CD4-positive, alpha-beta memory T cell (primary cell): ENCODE data around the gene REV3L. TPM values are rescaled to one million over a fixed set of nuclear protein-coding genes. Genes with fewer than 3 reads are reported as not detected.

ENCODE experiments used
- CTCF ChIA-PET: fragments of 350-600 bp; sonication (Branson Sonifier 250); formaldehyde crosslinking; loops from one replicate; lab custom pipeline; 2021; ENCODE audit warnings: inconsistent platforms; ENCODE audit not compliant: partially characterized antibody; lab: Charles Lee
- POLR2A ChIA-PET: fragments of 350-600 bp; sonication (Branson Sonifier 250); formaldehyde crosslinking; loops from one replicate; lab custom pipeline; 2021; ENCODE audit not compliant: partially characterized antibody; lab: Charles Lee
- DNase-seq, 5 donors: peaks; one replicate each; pipeline versions ENCODE4 v3.0.0 to v3.0.0-alpha.2; 2020 to 2022; ENCODE audit warnings: mixed read lengths in 1 of 5
- H3K27ac ChIP-seq: one replicate; pipeline ENCODE4 v1.7.0; 2013; ENCODE audit warnings: low read depth, low read length
- H3K27me3 ChIP-seq: 2 replicates; pipeline ENCODE4 v1.7.0; 2013; ENCODE audit warnings: mild to moderate bottlenecking, low read length, moderate library complexity; ENCODE audit not compliant: insufficient read depth
- H3K36me3 ChIP-seq: 2 replicates; pipeline ENCODE4 v1.7.0; 2013; ENCODE audit warnings: mild to moderate bottlenecking, low read length, moderate library complexity; ENCODE audit not compliant: insufficient read depth
- H3K4me1 ChIP-seq: 2 replicates; pipeline ENCODE4 v1.7.0; 2013; ENCODE audit warnings: mild to moderate bottlenecking, low read length, moderate library complexity; ENCODE audit not compliant: insufficient read depth
- H3K4me3 ChIP-seq, 2 donors: one replicate each; pipeline ENCODE4 v1.7.0; 2013; ENCODE audit warnings: low read length in 2 of 2, mild to moderate bottlenecking in 1 of 2
- H3K9me3 ChIP-seq, 2 donors: one replicate each; pipeline ENCODE4 v1.7.0; 2013; ENCODE audit warnings: low read length in 2 of 2, control low read depth in 1 of 2; ENCODE audit not compliant: control insufficient read depth in 1 of 2
- H3K27ac Mint-ChIP-seq, 7 donors: one replicate each; pipeline ENCODE4 v1.8.0; 2020 to 2021; ENCODE audit warnings: mixed read lengths in 7 of 7, mild to moderate bottlenecking in 6 of 7, inconsistent platforms in 3 of 7, moderate library complexity in 3 of 7
- H3K27me3 Mint-ChIP-seq, 2 donors: one replicate each; pipeline ENCODE4 v1.8.0; 2020 to 2021; ENCODE audit warnings: mixed read lengths in 2 of 2
- H3K36me3 Mint-ChIP-seq, 2 donors: one replicate each; pipeline ENCODE4 v1.8.0; 2020 to 2021; ENCODE audit warnings: mixed read lengths in 2 of 2, inconsistent platforms in 1 of 2, mild to moderate bottlenecking in 1 of 2
- H3K4me1 Mint-ChIP-seq, 4 donors: one replicate each; pipeline ENCODE4 v1.8.0; 2020 to 2021; ENCODE audit warnings: mixed read lengths in 4 of 4, mild to moderate bottlenecking in 1 of 4
- H3K4me3 Mint-ChIP-seq, 8 donors: one replicate each; pipeline ENCODE4 v1.8.0; 2020 to 2021; ENCODE audit warnings: mixed read lengths in 8 of 8, mild to moderate bottlenecking in 7 of 8, moderate library complexity in 6 of 8, inconsistent platforms in 3 of 8
- H3K9me3 Mint-ChIP-seq, 8 donors: one replicate each; pipeline ENCODE4 v1.8.0; 2020 to 2021; ENCODE audit warnings: mixed read lengths in 8 of 8, mild to moderate bottlenecking in 5 of 8, inconsistent platforms in 3 of 8, moderate library complexity in 1 of 8
- intact Hi-C: fragments of 100-400 bp; cut with micrococcal nuclease; formaldehyde crosslinking; loops from one replicate; pipeline ENCODE4 v1.15.1; 2023
- polyA plus RNA-seq, 2 donors: library from polyadenylated mRNA; unstranded; fragments of 300-500 nt; fragmentation: Illumina TruSeq; gene quantifications; one replicate each; pipeline ENCODE4 v1.2.3, GENCODE V29; 2021
- total RNA-seq, 2 experiments: library from RNA; stranded (reverse); gene quantifications; one replicate each; pipeline ENCODE4 v1.2.3, GENCODE V29; 2021

Gene REV3L
- total and polyA plus RNA-seq, 4 experiments from 2014 or later: 8.0 to 34.5 (median 24.5) TPM

DNA sequence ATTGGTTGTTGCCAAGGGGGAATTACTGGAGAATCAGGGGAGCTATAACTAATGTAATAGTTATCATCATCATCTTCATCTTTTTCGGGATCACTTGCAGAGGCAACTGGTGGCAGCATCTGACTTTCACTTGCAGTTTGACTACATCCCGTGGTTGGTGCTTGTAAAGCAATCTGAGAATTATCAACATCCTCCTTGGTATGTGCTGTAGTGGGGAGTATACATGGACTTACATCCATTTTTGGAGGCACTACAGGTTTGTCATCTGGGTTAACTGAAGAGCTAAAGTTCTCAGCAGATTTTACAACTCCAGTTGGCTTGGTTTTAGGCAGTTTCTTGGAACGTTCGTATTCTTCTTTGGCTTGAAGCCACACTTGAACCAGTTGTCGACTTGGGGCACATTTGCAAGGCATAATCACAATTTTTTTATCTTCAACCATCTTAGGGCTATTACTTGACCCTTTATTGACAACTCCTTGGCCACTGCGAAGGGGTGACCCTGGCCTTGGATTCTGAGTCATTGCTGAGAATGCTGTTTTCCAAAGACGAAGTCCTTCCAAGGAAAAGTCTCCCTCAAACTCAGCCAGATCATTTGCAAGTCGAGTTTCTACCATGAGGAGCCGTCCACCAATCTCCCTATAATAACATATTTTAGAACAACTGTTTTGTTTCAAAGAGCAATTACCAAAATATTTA, 115.5 kb downstream of the REV3L start:
- intact Hi-C loops: no loop called here
- H3K9me3 Mint-ChIP-seq: no peaks in the 10 kb centered on the region
- H3K9me3 ChIP-seq: no peaks in the 10 kb centered on the region
- peaks cover 0 to 4% (median 2%) of the 10 kb centered on the region in 4 donors for H3K4me1 Mint-ChIP-seq
- peaks cover 26 to 30% of the 10 kb centered on the region in 2 donors for H3K36me3 Mint-ChIP-seq
- H3K27ac Mint-ChIP-seq: no peak overlapping the region
- ChIA-PET CTCF (interaction anchor here (1.2 to 1.4 kb wide), 2 partner anchors 111 kb away, joined by 3 to 4 read pairs; no protein-coding TSS in a partner anchor), POLR2A (no interaction called here)
- H3K36me3 ChIP-seq: peaks cover under 1% of the 10 kb centered on the region
- DNase-seq: no peak
- H3K4me3 ChIP-seq: no peak overlapping the region
- H3K27me3 Mint-ChIP-seq: no peaks in the 10 kb centered on the region
- H3K27ac ChIP-seq: no peak overlapping the region
- no peaks in the 10 kb centered on the region for H3K27me3 ChIP-seq
- H3K4me1 ChIP-seq: no peaks in the 10 kb centered on the region
- no peak overlapping the region for H3K4me3 Mint-ChIP-seq

DNA sequence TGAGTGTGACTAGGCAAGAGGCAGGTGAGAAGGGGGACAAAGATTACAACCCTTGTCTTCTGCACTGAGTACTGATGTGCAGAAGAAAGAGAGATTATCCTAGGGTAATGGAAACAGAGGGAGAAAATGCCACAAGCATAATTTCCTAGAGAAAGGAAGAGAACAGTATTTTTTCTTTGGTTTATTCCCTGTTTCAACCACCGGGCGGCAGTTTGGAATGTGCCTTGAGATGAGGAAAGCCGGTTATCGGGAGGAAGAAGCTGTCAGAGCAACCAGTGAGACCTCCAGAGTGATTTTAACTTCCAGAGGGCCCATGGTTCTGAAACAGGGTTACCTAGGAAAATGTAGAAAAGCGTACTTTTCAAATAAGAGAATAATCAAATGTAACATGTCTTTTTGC, 121.4 kb downstream of the REV3L start:
- DNase-seq: peak in 2 of 5 donors; percentile 6
- Histone ChIP-seq H3K27me3 (no peaks in the 10 kb centered on the region), H3K36me3 (no peaks in the 10 kb centered on the region), H3K4me1 (no peaks in the 10 kb centered on the region), H3K9me3 (no peaks in the 10 kb centered on the region), H3K27ac (no peak overlapping the region), H3K4me3 (no peak overlapping the region)
- H3K4me3 Mint-ChIP-seq: no peak overlapping the region
- H3K36me3 Mint-ChIP-seq: peaks cover 8 to 31% of the 10 kb centered on the region in 2 donors
- POLR2A ChIA-PET: no interaction called here
- H3K27ac Mint-ChIP-seq: no peak overlapping the region
- H3K27me3 Mint-ChIP-seq: no peaks in the 10 kb centered on the region
- H3K4me1 Mint-ChIP-seq: no peaks in the 10 kb centered on the region
- CTCF ChIA-PET: interaction anchor here (1.3 kb wide), 1 partner anchor 117 kb away, joined by 3 read pairs; no protein-coding TSS in a partner anchor
- intact Hi-C loops: loop anchor here (2.0 to 5.0 kb wide), 2 partner anchors 117 to 681 kb away; no protein-coding TSS in a partner anchor
- H3K9me3 Mint-ChIP-seq: no peaks in the 10 kb centered on the region

DNA sequence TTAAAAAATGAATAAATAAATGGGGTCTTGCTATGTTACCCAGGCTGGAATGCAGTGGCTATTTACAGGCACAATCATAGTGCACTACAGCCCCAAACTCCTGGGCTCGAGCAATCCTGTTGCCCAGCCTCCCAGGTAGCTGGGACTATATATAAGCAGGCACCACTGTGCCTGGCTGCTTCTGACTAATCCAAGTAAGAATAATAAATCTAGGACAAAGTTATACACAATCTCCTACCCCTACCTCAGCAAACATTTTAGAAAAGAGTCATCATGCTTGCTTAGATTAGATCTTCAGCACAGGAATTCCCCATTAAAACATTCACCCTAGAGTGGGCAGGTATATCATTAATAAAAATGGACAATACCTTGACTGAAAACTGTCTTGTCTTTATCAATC, 124.6 kb downstream of the REV3L start:
- H3K4me1 ChIP-seq: no peaks in the 10 kb centered on the region
- H3K36me3 ChIP-seq: no peaks in the 10 kb centered on the region
- no peaks in the 10 kb centered on the region for H3K9me3 Mint-ChIP-seq
- H3K36me3 Mint-ChIP-seq: peaks cover 22 to 44% of the 10 kb centered on the region in 2 donors
- no peaks in the 10 kb centered on the region for H3K27me3 ChIP-seq
- ChIA-PET CTCF (interaction anchor here (1.7 kb wide), 1 partner anchor 120 kb away, joined by 4 read pairs; no protein-coding TSS in a partner anchor), POLR2A (no interaction called here)
- H3K4me3 Mint-ChIP-seq: no peak overlapping the region
- DNase-seq: no peak
- no peaks in the 10 kb centered on the region for H3K27me3 Mint-ChIP-seq
- no peaks in the 10 kb centered on the region for H3K9me3 ChIP-seq
- H3K27ac Mint-ChIP-seq: no peak overlapping the region
- no peak overlapping the region for H3K27ac ChIP-seq
- H3K4me1 Mint-ChIP-seq: no peaks in the 10 kb centered on the region
- H3K4me3 ChIP-seq: no peak overlapping the region
- intact Hi-C loops: no loop called here

- Mint-ChIP-seq H3K4me1 (no peaks in the 10 kb centered on the region), H3K9me3 (no peaks in the 10 kb centered on the region), H3K27me3 (no peaks in the 10 kb centered on the region), H3K36me3 (peaks cover 22 to 44% of the 10 kb centered on the region in 2 donors), H3K27ac (no peak overlapping the region), H3K4me3 (no peak overlapping the region)
- H3K27ac ChIP-seq: no peak overlapping the region
- no peaks in the 10 kb centered on the region for H3K9me3 ChIP-seq
- no peak overlapping the region for H3K4me3 ChIP-seq
- ChIA-PET POLR2A (no interaction called here), CTCF (interaction anchor here (1.7 kb wide), 1 partner anchor 121 kb away, joined by 4 read pairs; no protein-coding TSS in a partner anchor)
- no peaks in the 10 kb centered on the region for H3K36me3 ChIP-seq
- intact Hi-C loops: no loop called here
- DNase-seq: no peak
- H3K4me1 ChIP-seq: no peaks in the 10 kb centered on the region
- H3K27me3 ChIP-seq: no peaks in the 10 kb centered on the region
These were observed 125.3 kb downstream of the REV3L start for GRCh38 chr6:111357705-111358104.

DNA sequence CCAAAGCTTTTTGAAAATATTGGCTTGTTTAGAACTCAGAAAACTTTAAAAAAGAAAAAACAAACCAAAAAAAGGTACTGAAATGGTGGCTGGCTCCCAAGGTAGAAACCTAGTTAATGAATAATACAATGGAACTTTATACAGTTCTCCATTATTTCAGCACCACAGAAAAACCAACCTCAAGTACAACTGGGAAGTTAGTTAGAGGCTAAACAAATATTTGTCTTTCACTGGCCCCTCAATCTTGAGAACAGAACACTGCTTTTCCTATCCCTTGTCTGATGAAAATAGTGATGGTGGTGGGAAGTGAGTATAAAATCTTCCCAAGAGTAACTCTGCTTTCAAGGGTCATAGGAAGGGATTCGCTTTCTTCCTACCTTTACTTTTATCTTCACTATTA, 126.5 kb downstream of the REV3L start:
- ChIA-PET CTCF (interaction anchor here (1.3 to 1.7 kb wide), 2 partner anchors 10 to 122 kb away, joined by 4 read pairs; no protein-coding TSS in a partner anchor), POLR2A (no interaction called here)
- Histone ChIP-seq H3K4me1 (no peaks in the 10 kb centered on the region), H3K9me3 (no peaks in the 10 kb centered on the region), H3K36me3 (no peaks in the 10 kb centered on the region), H3K27ac (no peak overlapping the region), H3K4me3 (no peak overlapping the region), H3K27me3 (no peaks in the 10 kb centered on the region)
- H3K27me3 Mint-ChIP-seq: no peaks in the 10 kb centered on the region
- H3K9me3 Mint-ChIP-seq: no peaks in the 10 kb centered on the region
- no peak overlapping the region for H3K27ac Mint-ChIP-seq
- peaks cover 29 to 51% of the 10 kb centered on the region in 2 donors for H3K36me3 Mint-ChIP-seq
- no peaks in the 10 kb centered on the region for H3K4me1 Mint-ChIP-seq
- DNase-seq: no peak
- no peak overlapping the region for H3K4me3 Mint-ChIP-seq
- intact Hi-C loops: no loop called here

DNA sequence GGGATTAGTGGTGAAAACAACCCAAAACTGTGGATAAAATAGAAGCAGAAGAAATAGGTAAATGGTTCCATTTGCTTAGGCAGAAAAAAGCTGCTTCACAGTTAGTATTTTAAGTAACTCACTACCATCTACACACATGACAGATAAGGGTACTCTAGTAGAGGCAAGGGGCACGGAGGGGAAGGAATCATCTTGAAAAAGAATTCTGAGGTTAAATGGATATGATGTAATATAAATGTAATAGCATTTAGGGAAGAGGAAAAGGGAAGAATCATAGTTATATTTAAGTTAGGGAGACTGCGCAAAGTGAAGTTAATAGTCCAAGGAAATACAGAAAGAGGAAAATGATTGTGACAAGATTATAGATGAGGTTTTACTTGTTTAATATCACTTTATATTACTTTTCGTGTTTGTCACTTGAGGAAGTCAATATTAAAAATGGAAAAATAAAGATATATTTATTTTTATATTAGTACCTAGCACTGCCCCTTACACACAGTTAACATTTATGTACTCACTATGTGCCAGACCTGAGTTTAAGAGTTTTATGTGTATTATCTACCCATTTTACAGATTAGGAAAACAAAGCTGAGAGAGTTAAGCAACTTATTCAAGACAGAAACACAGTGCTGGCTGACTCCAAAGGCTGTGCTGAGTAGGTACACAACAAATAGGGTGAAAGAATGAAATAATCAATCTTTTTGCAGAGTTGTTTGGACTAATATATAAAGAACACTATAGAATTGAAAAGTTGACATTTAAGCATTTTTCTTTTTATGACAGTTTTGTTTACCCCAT, 128.1 kb downstream of the REV3L start:
- DNase-seq: no peak
- H3K4me1 Mint-ChIP-seq: no peaks in the 10 kb centered on the region
- H3K27me3 Mint-ChIP-seq: no peaks in the 10 kb centered on the region
- H3K9me3 Mint-ChIP-seq: no peaks in the 10 kb centered on the region
- H3K27ac Mint-ChIP-seq: no peak overlapping the region
- ChIA-PET CTCF (no interaction called here), POLR2A (interaction anchor here (0.5 kb wide), 1 partner anchor 59 kb away, joined by 3 read pairs; no protein-coding TSS in a partner anchor)
- intact Hi-C loops: no loop called here
- no peaks in the 10 kb centered on the region for H3K27me3 ChIP-seq
- no peak overlapping the region for H3K4me3 Mint-ChIP-seq
- no peak overlapping the region for H3K4me3 ChIP-seq
- peaks cover 4% of the 10 kb centered on the region for H3K36me3 ChIP-seq
- peaks cover 36 to 54% of the 10 kb centered on the region in 2 donors for H3K36me3 Mint-ChIP-seq
- H3K4me1 ChIP-seq: no peaks in the 10 kb centered on the region
- no peak overlapping the region for H3K27ac ChIP-seq
- no peaks in the 10 kb centered on the region for H3K9me3 ChIP-seq

GRCh38 chr6:111353912-111354462, 129.0 kb downstream of the REV3L start:
- ChIA-PET CTCF (no interaction called here), POLR2A (no interaction called here)
- H3K27ac ChIP-seq: no peak overlapping the region
- Mint-ChIP-seq H3K27ac (no peak overlapping the region), H3K27me3 (no peaks in the 10 kb centered on the region), H3K36me3 (peaks cover 39 to 52% of the 10 kb centered on the region in 2 donors), H3K4me1 (no peaks in the 10 kb centered on the region), H3K4me3 (no peak overlapping the region), H3K9me3 (no peaks in the 10 kb centered on the region)
- H3K4me3 ChIP-seq: no peak overlapping the region
- peaks cover 4% of the 10 kb centered on the region for H3K36me3 ChIP-seq
- no peaks in the 10 kb centered on the region for H3K9me3 ChIP-seq
- H3K27me3 ChIP-seq: no peaks in the 10 kb centered on the region
- no peaks in the 10 kb centered on the region for H3K4me1 ChIP-seq
- intact Hi-C loops: no loop called here
- DNase-seq: no peak
